ENCODE measurements around the gene DBP. TPM values are rescaled to one million over a fixed set of nuclear protein-coding genes. Genes with fewer than 3 reads are reported as not detected.
A peak's percentile ranks its signal among the peaks of the same experiment; 100 is the strongest.

Gene DBP
- total RNA-seq, 2 experiments from 2014 or later = 8.3 to 12.4 TPM

DNA sequence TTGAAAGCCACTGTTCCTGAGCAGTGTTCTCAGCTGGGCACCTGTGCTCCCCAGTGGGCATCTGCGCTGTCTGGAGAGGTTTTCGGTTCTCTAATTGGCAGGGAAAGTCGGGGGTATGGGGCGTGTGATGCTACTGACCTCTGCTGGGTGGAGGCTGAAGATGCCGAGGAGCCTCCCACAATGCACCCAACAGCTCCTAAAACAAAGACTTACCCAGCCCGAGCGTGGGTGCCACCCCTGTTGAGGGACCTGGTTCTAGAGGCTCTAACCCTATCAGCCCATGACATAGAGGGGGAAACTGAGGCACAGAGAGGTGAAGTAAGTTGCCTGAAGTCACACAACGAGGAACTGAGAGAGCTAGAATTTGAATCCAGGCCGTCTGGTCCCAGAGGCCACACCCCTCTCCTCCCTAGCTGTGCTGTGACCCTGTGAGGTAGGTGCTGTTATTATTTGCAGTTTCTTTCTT, 28.3 kb downstream of the DBP start:
- intact Hi-C loops (cut with DNase I, micrococcal nuclease) = loop anchor here (1.0 kb wide), 2 partner anchors 103 to 119 kb away; no protein-coding TSS in a partner anchor
- no peaks in the 10 kb centered on the region for H3K27me3 Mint-ChIP-seq
- CTCF ChIA-PET = interaction anchor here (0.6 to 3.2 kb wide), 9 partner anchors 10 to 235 kb away, joined by 3 to 35 read pairs (median 7); partner anchors contain the start of genes RPL18 and SPHK2
- DNase-seq = peak; percentile 74
- peak; percentile 86 for ATAC-seq
- no peaks in the 10 kb centered on the region for H3K9me3 Mint-ChIP-seq (ENCODE audit: low read depth)
- peaks cover 3% of the 10 kb centered on the region for H3K4me1 Mint-ChIP-seq
- POLR2A ChIA-PET = interaction anchor here (0.6 to 2.5 kb wide), 6 partner anchors 8 to 350 kb away, joined by 3 to 8 read pairs (median 4); partner anchors contain the start of genes RPL18 and SPHK2
- no peak overlapping the region for H3K27ac Mint-ChIP-seq
- no peak overlapping the region for H3K4me3 Mint-ChIP-seq
- H3K36me3 Mint-ChIP-seq (ENCODE audit: low read depth) = no peaks in the 10 kb centered on the region

DNA sequence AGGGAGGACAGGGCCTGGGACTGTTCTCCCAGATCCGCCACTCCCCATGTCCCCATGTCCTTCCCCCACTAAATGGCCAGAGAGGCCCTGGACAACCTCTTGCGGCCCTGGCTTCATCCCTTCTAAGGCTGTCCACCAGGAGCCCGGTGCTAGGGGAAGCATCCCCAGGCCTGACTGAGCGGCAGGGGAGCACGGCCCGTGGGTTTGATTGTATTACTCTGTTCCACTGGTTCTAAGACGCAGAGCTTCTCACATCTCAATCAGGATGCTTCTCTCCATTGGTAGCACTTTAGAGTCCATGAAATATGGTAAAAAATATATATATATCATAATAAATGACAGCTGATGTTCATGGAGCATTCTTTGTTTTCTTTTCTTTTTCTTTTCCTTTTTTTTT, 29.8 kb downstream of the DBP start:
- Mint-ChIP-seq H3K9me3 (ENCODE audit: low read depth) (no peaks in the 10 kb centered on the region), H3K27me3 (no peaks in the 10 kb centered on the region), H3K27ac (no peak overlapping the region), H3K4me3 (no peak overlapping the region), H3K4me1 (peaks cover 3% of the 10 kb centered on the region), H3K36me3 (ENCODE audit: low read depth) (peaks cover 3% of the 10 kb centered on the region)
- ATAC-seq = no peak
- intact Hi-C loops (cut with DNase I, micrococcal nuclease) = no loop called here
- ChIA-PET POLR2A (interaction anchor here (2.5 kb wide), 1 partner anchor 12 kb away, joined by 8 read pairs; the partner anchor contains the start of genes RPL18 and SPHK2), CTCF (interaction anchor here (0.8 to 3.2 kb wide), 3 partner anchors 23 to 117 kb away, joined by 3 to 35 read pairs (median 5); no protein-coding TSS in a partner anchor)
- DNase-seq = no peak

DNA sequence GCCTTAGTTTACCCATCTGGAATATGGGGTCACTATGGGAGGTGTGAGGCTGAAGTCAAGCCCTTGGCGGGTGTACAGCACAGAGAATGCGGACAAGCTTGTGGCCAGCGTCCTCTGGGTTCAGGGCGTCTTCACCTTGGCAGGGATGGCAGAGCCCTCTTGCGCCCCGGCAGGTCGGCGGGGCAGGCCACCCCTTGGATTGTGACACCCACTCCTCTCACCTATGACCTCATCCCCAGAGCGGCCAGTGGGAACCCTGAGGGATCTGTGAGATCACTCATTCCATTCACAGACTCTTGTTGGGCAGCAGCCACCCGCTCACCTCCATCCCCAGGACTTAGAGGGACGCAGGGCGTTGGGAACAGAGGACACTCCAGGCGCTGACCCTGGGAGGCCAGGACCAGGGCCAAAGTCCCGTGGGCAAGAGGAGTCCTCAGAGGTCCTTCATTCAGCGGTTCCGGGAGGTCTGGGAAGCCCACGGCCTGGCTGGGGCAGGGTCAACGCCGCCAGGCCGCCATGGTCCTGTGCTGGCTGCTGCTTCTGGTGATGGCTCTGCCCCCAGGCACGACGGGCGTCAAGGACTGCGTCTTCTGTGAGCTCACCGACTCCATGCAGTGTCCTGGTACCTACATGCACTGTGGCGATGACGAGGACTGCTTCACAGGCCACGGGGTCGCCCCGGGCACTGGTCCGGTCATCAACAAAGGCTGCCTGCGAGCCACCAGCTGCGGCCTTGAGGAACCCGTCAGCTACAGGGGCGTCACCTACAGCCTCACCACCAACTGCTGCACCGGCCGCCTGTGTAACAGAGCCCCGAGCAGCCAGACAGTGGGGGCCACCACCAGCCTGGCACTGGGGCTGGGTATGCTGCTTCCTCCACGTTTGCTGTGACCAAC, 30.5 kb downstream of the DBP start, which contains the start of gene SPACA4:
SPACA4 (plus strand) TSS at position 280 of the 896 bp plus-strand sequence; CDS start at position 517, 237 bp downstream.
- DNase-seq (no peak), ATAC-seq (no peak)
- POLR2A ChIA-PET = interaction anchor here (1.2 kb wide), 1 partner anchor 285 kb away, joined by 5 read pairs; a partner anchor contains a TSS
- CTCF ChIA-PET = interaction anchor here (0.8 to 3.2 kb wide), 3 partner anchors 22 to 116 kb away, joined by 3 to 35 read pairs (median 5); no protein-coding TSS in a partner anchor
- Mint-ChIP-seq H3K36me3 (ENCODE audit: low read depth) (peaks cover 3% of the 10 kb centered on the region), H3K27ac (no peak within 1 kb of the TSS), H3K9me3 (ENCODE audit: low read depth) (no peaks in the 10 kb centered on the region), H3K27me3 (no peaks in the 10 kb centered on the region), H3K4me3 (no peak within 1 kb of the TSS), H3K4me1 (peaks cover 3% of the 10 kb centered on the region)
- intact Hi-C loops (cut with DNase I, micrococcal nuclease) = no loop called here

DNA sequence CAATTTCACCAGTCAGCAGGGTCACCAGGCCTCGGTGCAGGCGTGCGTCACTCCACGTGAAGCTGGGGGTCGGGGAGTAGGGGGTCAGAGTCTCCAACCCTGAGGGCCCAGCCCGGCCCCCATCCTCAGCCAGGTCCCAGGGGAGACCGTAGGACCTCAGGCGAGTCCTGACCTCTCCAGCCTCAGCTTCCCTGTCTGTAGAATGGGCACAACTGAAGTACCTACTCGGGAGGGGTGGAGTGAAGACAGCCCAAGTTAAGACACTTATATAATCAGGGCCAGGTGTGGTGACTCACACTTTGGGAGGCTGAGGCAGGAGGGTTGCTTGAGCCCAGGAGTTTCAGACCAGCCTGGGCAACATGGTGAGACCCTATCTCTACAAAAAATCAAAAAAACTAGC, 33.3 kb downstream of the DBP start:
- Mint-ChIP-seq H3K9me3 (ENCODE audit: low read depth) (no peaks in the 10 kb centered on the region), H3K27me3 (no peaks in the 10 kb centered on the region), H3K4me3 (no peak overlapping the region), H3K36me3 (ENCODE audit: low read depth) (peaks cover 3% of the 10 kb centered on the region), H3K4me1 (peaks cover 2% of the 10 kb centered on the region), H3K27ac (no peak overlapping the region)
- ChIA-PET CTCF (interaction anchor here (0.7 kb wide), 1 partner anchor 93 kb away, joined by 3 read pairs; no protein-coding TSS in a partner anchor), POLR2A (no interaction called here)
- no peak for DNase-seq
- no peak for ATAC-seq
- intact Hi-C loops (cut with DNase I, micrococcal nuclease) = no loop called here

DNA sequence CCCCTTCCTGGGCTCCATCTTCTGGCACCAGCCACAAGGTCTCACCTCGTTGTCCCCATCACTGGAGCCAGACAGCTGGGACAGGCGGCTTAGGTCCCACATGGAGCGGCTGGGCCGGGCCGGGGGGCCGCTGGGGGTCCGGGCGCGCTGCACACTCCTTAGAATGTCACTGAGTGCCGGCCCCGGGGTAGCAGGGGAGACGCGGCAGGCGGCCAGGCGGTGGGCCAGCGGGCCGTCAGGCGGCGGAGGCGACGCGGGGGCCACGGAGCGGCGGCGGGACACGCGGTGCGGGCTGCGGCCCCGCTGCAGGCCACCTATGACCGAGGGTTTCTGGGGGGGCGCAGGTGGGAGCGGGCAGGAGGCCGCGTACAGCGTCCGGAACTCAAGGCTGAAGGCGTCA, 33.7 kb downstream of the DBP start:
- Mint-ChIP-seq H3K27me3 (no peaks in the 10 kb centered on the region), H3K27ac (no peak overlapping the region), H3K36me3 (ENCODE audit: low read depth) (peaks cover 3% of the 10 kb centered on the region), H3K4me1 (no peaks in the 10 kb centered on the region), H3K4me3 (no peak overlapping the region), H3K9me3 (ENCODE audit: low read depth) (no peaks in the 10 kb centered on the region)
- DNase-seq = no peak
- CTCF ChIA-PET = interaction anchor here (0.7 kb wide), 1 partner anchor 93 kb away, joined by 3 read pairs; no protein-coding TSS in a partner anchor
- no peak for ATAC-seq
- POLR2A ChIA-PET = no interaction called here
- intact Hi-C loops (cut with DNase I, micrococcal nuclease) = no loop called here

DNA sequence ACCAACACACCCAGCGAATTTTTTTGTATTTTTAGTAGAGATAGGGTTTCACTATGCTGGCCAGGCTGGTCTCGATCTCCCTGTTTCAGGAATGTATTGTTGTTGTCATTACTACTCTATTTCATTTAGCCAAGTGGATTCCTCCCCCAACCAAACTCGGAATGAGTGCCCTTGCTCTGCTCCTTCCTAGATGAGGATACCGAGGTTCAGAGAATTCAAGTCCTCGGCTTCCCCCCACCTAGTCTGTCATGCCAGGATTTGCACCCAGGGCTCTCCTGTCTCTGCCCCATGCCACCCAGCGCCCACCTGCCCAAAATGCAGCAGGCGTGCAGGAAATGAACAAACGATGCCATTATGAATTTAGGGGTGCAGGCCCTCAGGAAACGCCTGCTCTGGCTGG, 34.2 kb downstream of the DBP start:
- Mint-ChIP-seq H3K27ac (no peak overlapping the region), H3K36me3 (ENCODE audit: low read depth) (peaks cover 3% of the 10 kb centered on the region), H3K4me1 (no peaks in the 10 kb centered on the region), H3K9me3 (ENCODE audit: low read depth) (no peaks in the 10 kb centered on the region), H3K27me3 (no peaks in the 10 kb centered on the region), H3K4me3 (no peak overlapping the region)
- intact Hi-C loops (cut with DNase I, micrococcal nuclease) = no loop called here
- no peak for ATAC-seq
- no peak for DNase-seq
- ChIA-PET CTCF (no interaction called here), POLR2A (no interaction called here)

DNA sequence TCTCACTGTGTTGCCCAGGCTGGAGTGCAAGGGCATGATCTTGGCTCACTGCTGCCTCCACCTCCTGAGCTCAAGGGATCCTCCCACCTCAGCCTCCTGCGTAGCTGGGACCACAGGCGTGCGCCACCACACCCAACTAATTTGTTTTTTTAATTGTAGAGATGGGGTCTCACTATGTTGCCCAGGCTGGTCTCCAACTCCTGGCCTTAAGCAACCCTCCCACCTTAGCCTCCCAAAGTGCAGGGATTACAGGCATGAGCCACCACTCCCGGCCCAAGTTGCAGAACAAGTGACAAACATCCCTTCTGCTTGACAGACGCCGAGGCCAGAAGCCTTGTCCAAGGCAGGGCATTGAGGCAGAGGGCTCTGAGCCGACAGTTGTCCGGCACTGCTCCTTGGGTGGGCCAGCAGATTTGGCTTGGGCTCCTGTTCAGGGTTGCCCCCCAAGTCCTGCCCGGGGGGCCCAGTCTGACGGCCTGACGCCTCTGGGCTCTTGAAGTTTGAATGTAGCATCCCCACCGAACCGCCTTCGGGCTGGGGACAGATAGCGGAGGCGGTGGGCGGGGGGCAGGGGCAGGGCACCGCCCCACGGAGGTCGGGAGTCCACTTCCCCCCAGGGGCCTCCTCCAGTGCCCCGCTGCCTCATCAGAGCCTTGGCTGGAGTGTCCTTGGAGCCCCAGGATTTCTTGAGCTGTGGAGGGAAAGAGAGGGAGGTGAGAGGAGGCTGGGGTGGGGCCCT, 36.3 kb downstream of the DBP start:
- DNase-seq = no peak
- Mint-ChIP-seq H3K27ac (no peak overlapping the region), H3K27me3 (no peaks in the 10 kb centered on the region), H3K4me1 (peaks cover 6% of the 10 kb centered on the region), H3K9me3 (ENCODE audit: low read depth) (no peaks in the 10 kb centered on the region), H3K4me3 (no peak overlapping the region), H3K36me3 (ENCODE audit: low read depth) (peaks cover 3% of the 10 kb centered on the region)
- intact Hi-C loops (cut with DNase I, micrococcal nuclease) = no loop called here
- ChIA-PET POLR2A (interaction anchor here (1.2 kb wide), 1 partner anchor 16 kb away, joined by 6 read pairs; no protein-coding TSS in a partner anchor), CTCF (interaction anchor here (0.7 kb wide), 1 partner anchor 236 kb away, joined by 3 read pairs; no protein-coding TSS in a partner anchor)
- no peak for ATAC-seq

DNA sequence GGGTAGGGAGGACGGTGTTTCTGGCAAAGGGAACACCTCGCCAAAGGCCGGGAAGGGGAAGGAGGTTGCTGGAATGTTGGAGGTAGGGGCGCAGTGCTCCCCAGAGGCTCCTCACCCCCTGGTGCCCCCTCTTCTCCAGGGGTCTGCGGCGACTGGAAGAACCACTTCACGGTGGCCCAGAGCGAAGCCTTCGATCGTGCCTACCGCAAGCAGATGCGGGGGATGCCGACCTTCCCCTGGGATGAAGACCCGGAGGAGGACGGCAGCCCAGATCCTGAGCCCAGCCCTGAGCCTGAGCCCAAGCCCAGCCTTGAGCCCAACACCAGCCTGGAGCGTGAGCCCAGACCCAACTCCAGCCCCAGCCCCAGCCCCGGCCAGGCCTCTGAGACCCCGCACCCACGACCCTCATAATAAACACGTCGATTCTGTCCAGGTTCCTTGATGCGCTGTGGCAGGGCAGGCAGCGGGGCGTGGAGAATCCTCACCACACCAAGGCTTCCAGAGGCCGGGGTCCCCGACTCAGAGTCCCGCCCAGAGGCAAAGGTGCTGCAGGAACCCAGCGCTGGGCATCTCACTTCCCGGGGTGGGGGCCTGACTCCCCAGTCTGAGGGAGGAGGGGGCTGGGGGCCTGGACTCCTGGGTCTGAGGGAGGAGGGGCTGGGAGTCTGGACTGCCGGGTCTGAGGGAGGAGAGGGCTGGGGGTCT, 38.0 kb downstream of the DBP start:
- Mint-ChIP-seq H3K4me1 (peaks cover 10% of the 10 kb centered on the region), H3K4me3 (no peak overlapping the region), H3K27me3 (no peaks in the 10 kb centered on the region), H3K9me3 (ENCODE audit: low read depth) (no peaks in the 10 kb centered on the region), H3K27ac (no peak overlapping the region), H3K36me3 (ENCODE audit: low read depth) (peaks cover 3% of the 10 kb centered on the region)
- DNase-seq = no peak
- intact Hi-C loops (cut with DNase I, micrococcal nuclease) = no loop called here
- ChIA-PET POLR2A (no interaction called here), CTCF (no interaction called here)
- ATAC-seq = no peak

DNA sequence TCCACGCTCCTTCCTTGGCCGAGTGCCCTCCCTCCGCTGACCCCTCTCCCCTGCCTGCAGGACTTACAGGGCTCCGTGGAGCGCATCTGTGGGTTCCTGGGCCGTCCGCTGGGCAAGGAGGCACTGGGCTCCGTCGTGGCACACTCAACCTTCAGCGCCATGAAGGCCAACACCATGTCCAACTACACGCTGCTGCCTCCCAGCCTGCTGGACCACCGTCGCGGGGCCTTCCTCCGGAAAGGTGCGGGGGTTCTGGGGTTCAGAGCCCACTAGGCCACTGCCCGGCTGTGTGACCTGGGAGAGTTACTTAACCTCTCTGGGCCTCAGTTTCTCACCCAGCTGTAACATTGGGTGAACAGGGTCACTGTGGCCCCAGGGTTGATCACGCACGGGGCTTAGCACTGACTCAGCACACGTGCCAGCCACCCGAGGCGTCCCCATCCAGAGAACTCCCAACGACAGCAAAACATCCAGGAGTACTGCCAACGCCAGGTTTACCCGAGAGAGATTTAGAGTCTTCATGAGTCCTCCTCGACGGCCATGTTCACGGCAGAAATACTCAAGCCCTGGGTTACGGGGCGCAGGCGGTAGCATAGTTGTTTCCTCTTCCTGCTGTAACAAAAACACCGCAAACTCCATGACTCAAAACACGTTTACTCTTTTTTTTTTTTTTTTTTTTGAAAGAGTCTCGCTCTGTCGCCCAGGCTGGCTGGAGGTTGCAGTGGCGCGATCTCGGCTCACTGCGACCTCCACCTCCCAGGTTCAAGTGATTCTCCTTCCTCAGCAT, 40.3 kb downstream of the DBP start:
- Mint-ChIP-seq H3K4me1 (peaks cover 10% of the 10 kb centered on the region), H3K9me3 (ENCODE audit: low read depth) (no peaks in the 10 kb centered on the region), H3K36me3 (ENCODE audit: low read depth) (no peaks in the 10 kb centered on the region), H3K4me3 (peak overlapping the region; percentile 74), H3K27me3 (no peaks in the 10 kb centered on the region), H3K27ac (peak overlapping the region; percentile 85)
- intact Hi-C loops (cut with DNase I, micrococcal nuclease) = loop anchor here in 1 of 2 experiments (1.0 kb wide), 1 partner anchor 8 kb away; no protein-coding TSS in a partner anchor
- DNase-seq (peak; percentile 68), ATAC-seq (peak; percentile 91)
- ChIA-PET CTCF (no interaction called here), POLR2A (no interaction called here)

DNA sequence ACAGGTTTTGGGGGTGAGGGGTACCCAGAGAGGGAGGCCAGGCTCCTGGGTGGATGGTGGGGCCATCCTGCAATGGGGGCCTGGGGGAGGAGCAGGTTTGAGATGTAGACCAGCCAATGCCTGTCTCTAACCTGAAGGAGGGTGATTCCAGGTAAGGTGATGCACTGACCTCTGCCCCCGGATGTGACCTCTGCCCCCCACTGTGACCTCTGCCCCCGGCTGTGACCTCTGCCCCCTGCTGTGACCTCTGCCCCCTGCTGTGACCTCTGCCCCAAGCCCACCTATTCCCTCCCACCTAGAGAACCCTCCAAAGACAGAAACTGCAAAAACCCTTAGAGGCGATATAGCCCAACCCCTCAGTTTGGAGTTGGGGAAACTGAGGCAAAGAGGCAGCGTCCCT, 40.9 kb downstream of the DBP start:
- Mint-ChIP-seq H3K36me3 (ENCODE audit: low read depth) (no peaks in the 10 kb centered on the region), H3K4me1 (peaks cover 10% of the 10 kb centered on the region), H3K9me3 (ENCODE audit: low read depth) (no peaks in the 10 kb centered on the region), H3K27me3 (no peaks in the 10 kb centered on the region), H3K27ac (peak overlapping the region; percentile 31), H3K4me3 (peak overlapping the region; percentile 74)
- ATAC-seq = no peak
- intact Hi-C loops (cut with DNase I, micrococcal nuclease) = no loop called here
- CTCF ChIA-PET = no interaction called here
- POLR2A ChIA-PET = no interaction called here
- no peak for DNase-seq

All from activated CD4-positive, alpha-beta T cell treated with anti-CD3 and anti-CD28 coated beads for 36 hours (primary cell).